HG02943 (cell line): ENCODE results near the gene HTRA2.
"Not testable (repeated sequence)": the region's sequence is repeated elsewhere in the genome, so short reads cannot be mapped to it uniquely, and the experiment has no call there.

Experiments used
- ATAC-seq: cut with Tn5 transposase; IDR thresholded peaks from one replicate; pipeline ENCODE4 v1.9.1; 2021; ENCODE audit warnings: mild to moderate bottlenecking, low read depth, moderate library complexity; ENCODE audit not compliant: unreplicated experiment

Gene HTRA2

GRCh38 chr2:74529357-74530238, at the start of gene HTRA2, which contains the start of gene AUP1:
Gene HTRA2, plus strand, starts transcription at chr2:74529933. Its CDS starts 74 bp downstream, at chr2:74530007.
Gene AUP1, minus strand, starts transcription at chr2:74529706. Its CDS starts 77 bp downstream, at chr2:74529629.
- ATAC-seq: peak; percentile 84

DNA sequence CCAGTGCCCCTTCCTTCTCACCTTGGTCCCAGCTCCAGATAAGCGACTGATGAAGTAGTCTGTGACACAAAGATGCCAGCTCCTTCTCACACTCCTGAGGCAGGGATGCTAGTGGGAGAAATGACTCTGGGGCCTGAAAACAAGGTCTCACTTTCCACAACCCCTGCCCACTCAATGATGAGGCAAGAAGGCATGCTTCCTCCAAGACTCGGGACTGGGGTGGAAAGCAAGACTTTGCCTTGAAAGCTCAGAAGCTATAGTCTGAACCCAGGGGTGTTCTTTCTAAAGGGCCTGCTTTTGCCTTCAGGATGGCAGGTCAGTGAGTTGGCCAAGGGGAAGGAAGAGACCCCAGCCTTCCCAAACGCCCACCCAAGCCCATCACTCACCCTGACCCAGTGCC, 48.3 kb upstream of the HTRA2 start:
- ATAC-seq: no peak

- peak; percentile 44 for ATAC-seq
These were observed 47.6 kb upstream of the HTRA2 start for GRCh38 chr2:74481961-74482800.

GRCh38 chr2:74482801-74483674, 46.7 kb upstream of the HTRA2 start, which contains the start of the genes CCDC142 and TTC31:
Gene CCDC142, minus strand, starts transcription at chr2:74482998. Its CDS starts 161 bp downstream, at chr2:74482837.
Gene TTC31, plus strand, starts transcription at chr2:74483081. Its CDS starts 15 bp downstream, at chr2:74483096.
- peak; percentile 92 for ATAC-seq

- not testable (repeated sequence) for ATAC-seq
These were observed 46.0 kb upstream of the HTRA2 start for GRCh38 chr2:74483675-74484164.

DNA sequence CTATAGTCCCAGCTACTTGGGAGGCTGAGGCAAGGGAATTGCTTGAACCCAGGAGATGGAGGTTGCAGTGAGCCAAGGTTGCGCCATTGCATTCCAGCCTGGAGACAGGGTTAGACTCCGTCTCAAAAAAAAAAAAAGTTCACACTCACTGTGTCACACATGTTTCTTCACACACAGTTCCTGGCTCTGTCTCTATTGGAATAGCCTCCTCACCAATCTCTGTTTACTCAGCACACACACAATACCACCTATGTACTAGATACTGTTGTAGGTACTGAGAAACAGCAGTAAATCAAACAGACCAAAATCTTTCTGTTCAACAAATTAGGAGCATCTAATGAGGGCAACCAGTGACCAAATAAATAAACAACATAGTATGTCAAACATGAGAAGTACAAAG, 43.6 kb upstream of the HTRA2 start:
- no peak for ATAC-seq

GRCh38 chr2:74488643-74489481, 40.9 kb upstream of the HTRA2 start:
- no peak for ATAC-seq

GRCh38 chr2:74489906-74490305, 39.8 kb upstream of the HTRA2 start:
- no peak for ATAC-seq

DNA sequence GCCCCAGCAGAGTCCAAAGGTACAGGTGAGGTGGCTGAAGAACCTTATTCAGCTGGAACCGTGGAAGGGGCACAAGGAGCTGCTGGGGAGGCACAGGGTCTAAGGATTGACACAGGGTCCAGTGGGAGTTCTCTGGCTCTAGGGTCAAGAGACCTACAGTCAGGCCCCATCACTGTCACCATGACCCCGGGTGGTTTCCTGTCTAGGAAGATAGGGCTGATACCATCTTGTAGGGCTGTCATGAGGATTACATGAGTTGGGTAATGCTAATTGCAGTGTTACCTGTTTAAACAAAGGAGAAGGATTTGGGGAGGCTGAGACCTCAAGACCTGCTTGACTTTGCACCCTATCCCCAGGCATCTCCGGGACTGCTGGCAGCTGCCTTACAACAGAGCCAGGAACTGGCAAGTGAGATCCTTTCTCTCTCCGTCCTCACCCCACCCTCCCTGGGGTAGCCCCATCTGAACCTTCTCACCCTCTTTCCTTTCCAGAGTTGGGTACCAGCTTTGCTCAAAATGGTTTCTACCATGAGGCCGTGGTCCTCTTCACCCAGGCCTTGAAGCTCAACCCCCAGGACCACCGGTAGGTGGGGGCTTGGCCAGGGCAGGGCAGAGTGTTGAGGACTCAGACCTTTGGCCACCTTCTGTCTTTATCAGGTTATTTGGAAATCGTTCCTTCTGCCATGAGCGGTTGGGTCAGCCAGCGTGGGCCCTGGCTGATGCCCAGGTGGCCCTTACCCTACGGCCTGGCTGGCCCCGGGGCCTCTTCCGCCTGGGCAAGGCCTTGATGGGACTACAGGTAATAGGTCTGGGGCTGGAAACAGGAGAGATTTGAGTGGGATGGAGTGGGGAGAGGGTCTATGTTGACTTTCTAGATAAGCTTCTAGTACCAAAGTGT, 37.8 kb upstream of the HTRA2 start:
- ATAC-seq: no peak

DNA sequence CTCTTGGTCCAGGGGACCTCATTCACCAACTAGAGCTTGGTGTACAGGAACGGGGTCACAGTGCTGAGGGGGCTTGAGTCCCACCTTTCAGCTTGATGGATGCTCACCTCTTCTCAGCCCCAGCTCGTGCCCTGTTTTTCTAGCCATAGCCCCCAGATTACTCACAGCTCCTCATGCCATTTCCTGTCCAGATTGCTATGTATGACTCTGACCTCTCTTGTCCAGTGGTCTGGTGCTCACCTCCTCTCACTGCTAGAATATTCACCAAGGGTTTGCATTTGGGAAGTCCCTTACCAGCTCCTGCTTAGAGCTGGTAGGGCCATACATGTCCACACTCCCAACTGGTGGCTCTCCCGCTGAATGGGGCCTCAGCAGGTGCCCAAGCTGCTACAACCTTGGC, 36.2 kb upstream of the HTRA2 start:
- ATAC-seq: no peak

DNA sequence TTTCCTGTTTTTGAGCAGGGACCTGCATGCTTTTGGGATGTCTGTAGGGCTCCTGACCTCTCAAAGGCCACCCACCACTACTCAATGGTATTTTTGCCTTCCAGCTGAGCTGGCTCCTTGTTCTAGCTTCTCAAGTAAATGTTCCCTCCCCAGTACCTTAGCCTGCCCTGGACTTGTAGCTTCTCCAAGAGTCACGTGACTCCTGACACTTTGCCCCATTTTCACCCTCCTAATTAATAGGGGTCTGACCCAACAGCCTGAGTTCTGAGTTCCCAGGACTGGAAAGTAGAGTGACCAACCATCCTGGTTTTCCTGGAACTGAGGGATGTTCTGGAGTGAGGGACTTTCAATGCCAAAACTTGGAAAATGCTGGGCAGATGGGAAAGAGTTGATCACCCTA, 34.3 kb upstream of the HTRA2 start:
- no peak for ATAC-seq

GRCh38 chr2:74496997-74497776, 32.5 kb upstream of the HTRA2 start:
- ATAC-seq: no peak

DNA sequence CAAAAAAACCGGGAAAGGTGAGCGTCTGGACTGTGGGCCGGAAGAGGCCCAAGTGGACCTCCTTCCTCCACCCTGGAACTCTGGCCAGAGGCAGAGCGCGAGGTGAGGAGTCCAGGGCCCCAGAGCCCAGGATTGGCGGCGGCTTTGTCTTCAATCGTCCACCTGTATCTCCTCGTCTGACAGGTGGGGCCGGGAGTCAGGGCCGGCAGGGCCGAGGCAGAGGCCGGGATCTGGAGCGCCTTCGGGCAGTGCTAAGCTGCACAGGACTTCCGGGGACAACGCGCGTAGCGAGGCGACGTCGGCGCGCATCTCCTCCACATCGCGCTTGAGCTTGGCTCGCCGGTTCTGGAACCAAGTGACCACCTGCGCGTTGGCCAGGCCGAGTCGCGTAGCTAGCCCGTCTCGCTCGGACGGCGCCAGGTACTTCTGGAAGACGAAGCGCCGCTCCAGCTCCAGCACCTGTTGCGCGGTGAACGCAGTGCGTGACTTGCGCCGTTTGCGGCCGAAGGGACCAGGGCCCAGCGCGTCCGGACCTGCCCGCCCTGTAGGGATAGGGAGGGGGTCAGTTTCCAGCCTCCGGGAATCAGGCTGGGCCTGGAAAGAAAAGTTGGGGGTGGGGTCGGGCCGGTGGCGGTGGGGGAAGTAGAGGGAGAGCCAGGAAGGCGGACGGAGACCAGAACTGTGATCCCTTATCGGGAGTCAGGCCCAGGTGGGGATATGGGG, 31.8 kb upstream of the HTRA2 start:
- no peak for ATAC-seq

DNA sequence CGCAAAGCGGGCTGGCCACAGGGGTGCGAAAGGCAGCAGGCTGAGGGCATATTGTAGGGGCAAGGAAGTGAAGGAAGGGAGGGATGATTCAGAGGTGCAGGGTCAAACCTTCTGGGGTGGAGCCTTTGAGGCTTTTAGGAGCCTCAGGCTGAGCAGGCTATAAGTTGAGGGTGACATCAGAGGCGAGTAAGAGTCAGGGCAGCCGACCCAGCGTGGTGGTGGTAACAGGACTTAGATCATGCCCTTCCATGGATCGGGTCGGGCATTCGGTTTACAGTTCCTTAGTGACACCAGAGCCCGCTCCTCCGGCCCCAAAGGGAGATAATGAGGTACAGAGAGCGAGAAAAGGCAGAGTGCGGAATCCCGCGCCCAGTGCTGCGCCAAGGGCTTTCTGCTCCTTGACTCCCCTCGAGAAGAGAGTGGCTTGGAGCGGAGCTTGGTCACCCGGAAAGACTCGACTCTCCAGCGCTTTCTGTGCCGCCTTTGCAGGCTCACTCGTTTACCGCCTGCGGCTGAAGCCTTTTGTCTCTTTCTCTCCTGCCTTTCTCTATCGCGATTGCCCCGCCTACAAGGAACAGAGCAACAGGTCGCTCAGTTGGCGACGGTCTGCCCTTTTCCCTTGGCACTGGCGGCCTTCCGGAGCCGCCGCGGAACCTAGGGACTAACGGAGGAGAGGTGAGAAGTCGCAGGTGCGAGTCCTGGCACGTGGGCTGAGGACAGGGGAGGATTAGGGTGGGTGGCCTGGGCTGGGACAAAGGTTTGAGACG, 31.1 kb upstream of the HTRA2 start:
- ATAC-seq: no peak

DNA sequence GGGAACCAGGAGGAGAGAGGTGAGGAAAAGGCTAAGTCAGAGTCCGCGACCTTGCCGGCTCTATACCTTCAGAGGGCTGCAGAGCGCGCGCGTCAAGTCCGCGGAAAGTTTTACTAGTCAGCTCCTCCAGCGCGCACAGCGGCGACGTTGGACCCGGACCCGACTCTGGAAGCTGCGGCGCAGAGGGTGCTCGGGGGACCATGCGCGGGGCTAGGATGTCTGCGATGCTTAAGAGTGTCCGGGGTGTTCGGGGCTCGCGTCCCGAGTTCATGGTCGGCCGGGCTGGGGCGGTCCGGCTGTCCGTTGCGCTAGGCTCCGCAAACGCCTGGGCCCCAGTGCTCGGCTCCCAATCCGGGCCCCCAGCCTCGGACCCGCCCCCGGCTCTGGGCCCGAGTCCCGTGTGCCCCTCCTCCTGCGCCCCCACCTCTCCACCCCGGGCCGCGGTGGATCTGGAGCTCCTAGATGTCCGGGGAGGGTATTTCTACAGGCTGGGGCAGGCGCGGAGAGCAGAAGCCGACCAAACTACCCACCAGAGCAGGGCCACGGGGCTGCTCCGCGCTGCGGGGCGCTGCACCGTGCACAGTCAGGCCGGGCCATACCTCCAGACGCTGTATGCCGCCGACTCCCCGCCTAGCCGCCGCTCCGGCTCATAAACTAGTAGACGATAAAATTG, 30.3 kb upstream of the HTRA2 start, which contains the start of gene LBX2:
Gene LBX2, minus strand, starts transcription at position 337 of the 673 bp plus-strand sequence. Its CDS starts 66 bp downstream, at position 271.
- no peak for ATAC-seq
